Activated CD4-positive, alpha-beta T cell treated with anti-CD3 and anti-CD28 coated beads for 1 hour (primary cell): ENCODE results near the gene ZNF655.
A peak's percentile ranks its signal among the peaks of the same experiment; 100 is the strongest.
"Not testable (repeated sequence)": the region's sequence is repeated elsewhere in the genome, so short reads cannot be mapped to it uniquely, and the experiment has no call there.

ENCODE experiments used
- DNase-seq: peaks from one replicate; pipeline ENCODE4 v3.0.0-alpha.2; 2020

Gene ZNF655, protein sequence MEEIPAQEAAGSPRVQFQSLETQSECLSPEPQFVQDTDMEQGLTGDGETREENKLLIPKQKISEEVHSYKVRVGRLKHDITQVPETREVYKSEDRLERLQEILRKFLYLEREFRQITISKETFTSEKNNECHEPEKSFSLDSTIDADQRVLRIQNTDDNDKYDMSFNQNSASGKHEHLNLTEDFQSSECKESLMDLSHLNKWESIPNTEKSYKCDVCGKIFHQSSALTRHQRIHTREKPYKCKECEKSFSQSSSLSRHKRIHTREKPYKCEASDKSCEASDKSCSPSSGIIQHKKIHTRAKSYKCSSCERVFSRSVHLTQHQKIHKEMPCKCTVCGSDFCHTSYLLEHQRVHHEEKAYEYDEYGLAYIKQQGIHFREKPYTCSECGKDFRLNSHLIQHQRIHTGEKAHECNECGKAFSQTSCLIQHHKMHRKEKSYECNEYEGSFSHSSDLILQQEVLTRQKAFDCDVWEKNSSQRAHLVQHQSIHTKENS

DNA sequence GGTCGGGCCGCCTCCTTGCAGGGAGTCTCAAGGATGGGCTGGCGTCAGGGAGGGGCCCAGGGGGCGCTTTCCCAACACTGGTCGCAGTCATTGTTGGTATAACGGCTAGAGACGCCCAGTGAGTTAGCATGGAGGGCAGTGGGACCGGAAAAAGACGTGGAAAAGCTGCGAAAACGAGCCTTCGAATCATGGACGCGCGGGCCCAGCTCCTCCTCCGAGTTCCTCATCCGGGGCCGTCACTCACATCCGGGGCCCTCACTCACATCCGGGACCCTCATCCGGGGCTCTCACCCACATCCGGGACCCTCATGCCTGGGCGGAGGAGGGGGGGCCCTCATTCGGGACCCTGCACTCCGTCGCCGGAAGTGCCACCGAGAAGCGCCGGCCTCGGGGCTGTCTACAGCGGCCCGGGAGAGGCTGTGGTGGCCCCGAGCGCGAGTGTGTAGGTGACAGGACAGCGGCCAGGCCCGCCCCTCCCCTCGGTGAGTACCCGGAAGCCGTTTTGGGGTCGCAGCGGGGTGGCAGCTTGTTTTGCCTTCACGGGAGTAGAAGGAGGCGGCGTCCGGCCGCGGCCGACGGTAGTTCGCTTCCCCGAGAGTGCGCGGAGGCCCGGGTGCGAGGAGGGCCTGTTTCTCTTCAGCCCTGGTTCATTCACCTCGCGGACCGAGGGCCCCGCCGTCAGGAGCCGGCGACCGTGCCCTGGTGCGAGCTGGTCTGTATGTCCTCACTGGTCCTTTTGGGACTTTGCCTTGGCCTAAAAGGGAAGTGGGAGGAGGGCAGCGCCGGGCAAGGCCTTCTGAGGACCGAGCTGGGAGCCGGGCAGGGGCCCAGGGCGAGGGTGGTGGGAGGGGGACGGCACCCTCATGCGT, at the start of gene ZNF655:
Gene ZNF655 (plus strand): TSS at position 337 of the 869 bp plus-strand sequence. CDS start 1,918 bp downstream, outside the sequence.
- DNase-seq, result peak; percentile 82

DNA sequence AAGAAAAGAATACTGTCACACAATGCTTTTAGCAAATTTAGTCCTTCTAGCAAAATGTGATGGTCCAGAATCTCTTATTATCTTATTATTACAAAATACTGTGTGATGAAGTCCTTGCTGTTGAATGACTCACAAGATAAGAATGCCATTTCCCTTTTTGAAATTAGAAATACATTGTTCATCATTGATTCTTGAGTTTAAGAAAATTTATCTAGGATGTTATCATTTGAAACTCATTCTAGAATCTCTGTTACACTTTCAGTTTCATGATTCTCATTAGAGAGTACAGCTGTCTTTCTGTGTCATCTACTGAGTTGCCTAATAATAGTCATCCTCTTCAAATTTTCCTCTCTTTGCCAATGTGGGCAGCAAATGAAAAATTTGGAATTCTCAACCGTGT, 44.4 kb upstream of the ZNF655 start:
- DNase-seq, result no peak

DNA sequence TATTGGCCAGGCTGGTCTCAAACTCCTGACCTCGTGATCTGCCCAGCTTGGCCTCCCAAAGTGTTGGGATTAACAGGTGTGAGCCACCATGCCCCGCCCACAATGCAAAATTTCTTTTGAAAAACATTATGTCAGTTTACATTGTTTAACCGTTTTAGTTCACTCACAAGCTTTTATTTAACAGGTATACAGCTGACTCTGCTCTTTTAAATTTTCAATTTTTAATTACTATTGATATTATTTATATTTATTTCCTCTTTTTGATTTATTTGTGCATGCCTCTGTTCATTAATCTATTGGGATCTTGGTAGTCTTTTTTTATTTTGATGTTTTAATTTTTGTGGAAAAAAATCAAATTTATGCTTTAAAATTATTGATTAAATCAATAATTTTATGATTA, 37.0 kb upstream of the ZNF655 start:
- no peak for DNase-seq

DNA sequence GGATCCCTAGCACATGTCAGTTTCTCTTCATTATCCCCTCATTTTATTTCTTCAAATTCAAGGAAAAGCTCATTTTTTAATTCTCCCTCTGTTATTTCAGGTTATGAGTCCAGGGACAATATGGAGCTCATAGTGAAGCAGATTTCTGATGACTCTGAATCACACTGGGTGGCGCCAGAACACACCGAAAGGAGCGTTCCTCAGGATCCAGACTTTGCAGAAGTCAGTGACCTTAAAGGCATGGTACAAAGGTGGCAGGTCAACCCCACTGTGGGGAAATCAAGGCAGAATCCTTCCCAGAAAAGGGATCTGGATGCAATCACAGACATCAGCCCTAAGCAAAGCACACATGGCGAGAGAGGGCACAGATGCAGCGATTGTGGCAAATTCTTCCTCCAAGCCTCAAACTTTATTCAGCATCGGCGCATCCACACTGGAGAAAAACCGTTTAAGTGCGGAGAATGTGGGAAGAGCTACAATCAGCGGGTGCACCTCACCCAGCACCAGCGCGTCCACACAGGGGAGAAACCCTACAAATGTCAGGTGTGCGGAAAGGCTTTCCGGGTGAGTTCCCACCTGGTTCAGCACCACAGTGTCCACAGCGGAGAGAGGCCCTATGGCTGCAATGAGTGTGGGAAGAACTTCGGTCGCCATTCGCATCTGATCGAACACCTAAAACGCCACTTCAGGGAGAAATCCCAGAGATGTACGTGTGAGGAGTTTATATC, 32.6 kb upstream of the ZNF655 start:
- no peak for DNase-seq

DNA sequence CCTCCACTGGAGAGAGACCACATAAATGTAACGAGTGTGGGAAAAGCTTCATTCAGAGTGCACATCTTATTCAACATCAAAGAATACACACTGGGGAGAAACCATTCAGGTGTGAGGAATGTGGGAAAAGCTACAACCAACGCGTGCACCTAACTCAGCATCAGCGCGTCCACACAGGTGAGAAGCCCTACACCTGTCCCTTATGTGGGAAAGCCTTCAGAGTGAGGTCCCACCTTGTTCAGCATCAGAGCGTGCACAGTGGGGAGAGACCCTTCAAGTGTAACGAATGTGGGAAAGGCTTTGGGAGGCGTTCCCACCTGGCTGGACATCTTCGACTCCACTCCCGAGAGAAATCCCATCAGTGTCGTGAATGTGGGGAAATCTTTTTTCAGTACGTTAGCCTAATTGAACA, 27.1 kb upstream of the ZNF655 start:
- no peak for DNase-seq

DNA sequence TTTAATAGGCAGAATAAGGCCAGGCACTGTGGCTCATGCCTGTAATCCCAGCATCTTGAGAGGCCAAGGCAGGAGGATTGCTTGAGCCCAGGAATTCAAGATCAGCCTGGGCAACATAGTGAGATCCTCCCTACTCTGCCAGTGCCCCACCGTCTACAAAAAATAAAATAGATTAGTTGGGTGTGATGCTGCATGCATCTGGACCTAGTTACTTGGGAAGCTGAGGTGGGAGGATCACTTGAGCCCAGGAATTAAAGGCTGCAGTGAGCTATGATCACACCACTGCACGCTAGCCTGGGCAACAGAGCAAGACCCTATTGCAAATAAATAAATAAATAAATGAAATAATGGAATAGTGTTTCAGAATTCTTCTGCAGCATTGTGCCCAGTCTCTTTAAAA, 22.8 kb upstream of the ZNF655 start:
- no peak for DNase-seq

DNA sequence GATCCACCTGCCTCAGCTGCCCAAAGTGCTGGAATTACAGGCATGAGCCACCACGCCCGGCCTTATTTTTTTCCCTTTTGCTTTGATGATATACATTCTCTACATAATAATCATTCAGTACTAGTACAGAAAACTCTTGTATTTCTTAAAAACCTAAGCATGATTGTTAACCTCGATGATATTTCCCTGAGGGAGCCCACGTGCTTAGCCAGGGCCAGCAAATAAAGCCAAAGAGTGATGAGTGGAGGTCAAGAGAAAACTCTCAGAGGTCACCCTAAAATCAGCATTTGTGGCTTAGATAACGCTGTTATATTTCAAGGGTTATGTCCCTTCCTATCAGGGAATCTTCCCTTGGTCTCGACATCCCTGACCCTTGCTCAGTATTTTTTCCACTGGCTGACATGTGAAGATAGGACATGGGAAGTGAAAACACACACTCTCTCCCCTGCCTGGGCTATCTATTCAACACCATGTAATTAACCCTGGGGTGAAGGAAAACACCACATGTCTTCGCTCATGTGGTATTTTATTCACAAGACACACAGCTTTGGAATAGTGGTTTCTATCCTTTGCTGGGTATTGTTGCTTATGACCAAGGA, 19.1 kb upstream of the ZNF655 start:
- DNase-seq, result no peak

DNA sequence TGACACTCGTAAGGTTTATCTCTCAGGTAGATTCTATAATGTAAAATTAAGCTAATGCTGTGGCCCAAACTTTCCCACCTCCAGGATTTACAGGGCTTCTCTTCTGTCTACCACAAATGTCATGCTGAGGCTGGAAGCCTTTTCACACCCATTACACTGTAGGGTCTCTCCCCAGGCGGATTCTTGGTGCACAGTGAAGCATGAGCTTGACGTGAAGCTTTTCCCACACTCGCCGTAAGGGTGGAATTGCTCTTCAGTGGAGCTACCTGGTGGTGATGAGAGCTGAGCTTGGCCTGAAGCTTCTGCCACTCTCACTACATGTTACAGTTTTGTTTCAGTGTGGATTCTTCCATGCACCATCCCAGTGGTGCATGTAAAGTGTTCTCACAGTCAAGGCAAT, 17.9 kb upstream of the ZNF655 start:
- DNase-seq, result no peak

DNA sequence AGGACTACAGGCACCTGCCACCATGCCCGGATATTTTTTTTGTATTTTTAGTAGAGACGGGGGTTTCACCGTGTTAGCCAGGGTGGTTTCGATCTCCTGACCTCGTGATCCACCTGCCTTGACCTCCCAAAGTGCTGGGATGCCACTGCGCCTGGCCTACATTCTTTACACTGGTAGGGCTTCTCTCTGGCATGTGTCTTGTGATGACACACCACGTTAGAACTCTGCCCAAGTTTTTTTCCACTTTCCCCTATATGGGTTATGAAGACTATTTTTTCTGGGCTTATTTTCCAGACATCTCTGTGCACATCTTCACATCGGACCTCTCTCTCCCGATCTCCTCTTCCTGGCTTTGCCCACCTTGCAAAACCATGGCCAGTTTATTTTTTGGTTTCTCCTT, 17.2 kb upstream of the ZNF655 start:
- no peak for DNase-seq

DNA sequence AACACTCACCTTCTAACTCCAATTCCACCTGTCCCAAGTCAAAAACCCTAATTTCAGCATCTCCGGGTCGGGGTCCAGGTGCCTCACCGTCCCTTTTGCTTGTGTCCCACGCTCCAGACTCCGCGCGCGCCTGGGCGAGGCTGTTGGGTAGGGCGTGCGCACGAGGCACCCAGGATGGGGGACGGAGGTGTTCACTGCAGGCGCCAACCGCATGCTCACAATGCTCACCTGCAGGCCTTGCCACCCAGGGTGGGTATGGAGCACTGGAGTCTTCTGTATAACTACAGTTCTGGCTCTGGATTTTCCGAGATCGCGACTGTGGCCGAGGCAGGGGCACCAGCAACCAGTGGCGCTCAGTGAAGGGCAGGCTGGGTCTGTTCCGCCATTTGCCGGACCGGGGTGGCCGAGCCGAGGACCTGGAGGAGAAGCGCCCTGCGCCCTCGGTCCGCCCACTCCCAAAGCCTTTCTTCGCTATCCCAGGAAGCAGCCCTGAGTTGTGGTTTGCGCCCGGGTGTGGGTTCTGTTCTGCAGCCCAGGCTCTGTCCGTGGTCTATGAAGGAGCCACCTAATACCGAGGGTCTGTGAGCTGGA, 15.3 kb upstream of the ZNF655 start:
- no peak for DNase-seq

DNA sequence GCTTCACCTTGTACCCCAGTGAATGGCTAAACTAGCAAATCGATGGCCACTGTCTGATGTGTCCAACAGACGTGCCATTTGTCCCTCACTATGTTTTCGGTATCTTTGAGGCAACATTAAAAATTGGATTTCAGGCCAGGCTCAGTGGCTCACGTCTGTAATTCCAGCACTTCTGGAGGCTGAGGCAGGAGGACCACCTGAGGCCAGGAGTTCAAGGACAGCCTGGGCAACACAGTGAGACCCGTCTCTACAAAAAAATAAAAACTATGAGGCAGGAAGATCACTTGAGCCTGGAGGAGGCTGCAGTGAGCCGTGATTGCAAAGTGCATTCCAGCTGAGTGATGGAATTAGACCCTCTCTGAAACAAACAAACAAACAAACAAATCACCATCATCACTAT, 14.5 kb upstream of the ZNF655 start:
- DNase-seq, result no peak

DNA sequence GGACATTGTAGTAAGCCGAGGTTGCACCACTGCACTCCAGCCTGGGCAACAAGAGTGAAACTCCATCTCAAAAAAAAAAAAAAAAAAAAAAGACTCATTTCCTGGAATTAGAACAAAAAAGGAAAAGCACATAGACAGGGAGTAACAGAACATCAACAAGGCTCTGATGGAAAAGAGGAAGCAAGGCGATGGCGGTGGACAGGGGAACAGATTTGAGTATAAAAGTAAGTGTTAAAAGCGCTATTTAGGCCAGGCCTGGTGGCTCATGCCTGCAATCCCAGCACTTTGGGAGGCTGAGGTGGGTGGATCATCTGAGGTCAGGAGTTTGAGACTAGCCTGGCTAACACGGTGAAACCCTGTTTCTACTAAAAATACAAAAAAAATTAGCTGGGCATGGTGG, 13.1 kb upstream of the ZNF655 start:
- DNase-seq, result not testable (repeated sequence)

DNA sequence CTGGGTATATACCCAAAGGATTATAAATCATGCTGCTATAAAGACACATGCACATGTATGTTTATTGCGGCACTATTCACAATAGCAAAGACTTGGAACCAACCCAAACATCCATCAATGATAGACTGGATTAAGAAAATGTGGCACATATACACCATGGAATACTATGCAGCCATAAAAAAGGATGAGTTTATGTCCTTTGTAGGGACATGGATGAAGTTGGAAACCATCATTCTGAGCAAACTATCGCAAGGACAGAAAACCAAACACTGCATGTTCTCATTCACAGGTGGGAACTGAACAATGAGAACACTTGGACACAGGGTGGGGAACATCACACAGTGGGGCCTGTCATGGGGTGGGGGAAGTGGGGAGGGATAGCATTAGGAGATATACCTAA, 8.9 kb upstream of the ZNF655 start:
- not testable (repeated sequence) for DNase-seq

DNA sequence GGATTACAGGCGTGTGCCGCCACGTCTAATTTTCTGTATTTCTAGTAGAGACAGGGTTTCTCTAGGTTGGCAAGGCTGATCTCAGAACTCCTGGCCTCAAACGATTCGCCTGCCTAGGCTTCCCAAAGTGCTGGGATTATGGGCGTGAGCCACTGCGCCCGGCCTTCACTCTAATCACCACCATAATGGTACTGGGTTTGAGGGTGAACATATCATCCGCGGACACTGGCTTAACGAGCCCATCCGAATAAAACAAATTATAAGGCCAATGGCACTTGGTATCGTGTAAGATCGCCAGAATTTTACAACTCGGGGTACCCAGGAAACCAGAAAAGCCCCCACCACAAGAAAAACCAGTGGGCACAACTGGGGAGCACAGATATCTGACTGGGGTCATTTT, 7.1 kb upstream of the ZNF655 start:
- no peak for DNase-seq

DNA sequence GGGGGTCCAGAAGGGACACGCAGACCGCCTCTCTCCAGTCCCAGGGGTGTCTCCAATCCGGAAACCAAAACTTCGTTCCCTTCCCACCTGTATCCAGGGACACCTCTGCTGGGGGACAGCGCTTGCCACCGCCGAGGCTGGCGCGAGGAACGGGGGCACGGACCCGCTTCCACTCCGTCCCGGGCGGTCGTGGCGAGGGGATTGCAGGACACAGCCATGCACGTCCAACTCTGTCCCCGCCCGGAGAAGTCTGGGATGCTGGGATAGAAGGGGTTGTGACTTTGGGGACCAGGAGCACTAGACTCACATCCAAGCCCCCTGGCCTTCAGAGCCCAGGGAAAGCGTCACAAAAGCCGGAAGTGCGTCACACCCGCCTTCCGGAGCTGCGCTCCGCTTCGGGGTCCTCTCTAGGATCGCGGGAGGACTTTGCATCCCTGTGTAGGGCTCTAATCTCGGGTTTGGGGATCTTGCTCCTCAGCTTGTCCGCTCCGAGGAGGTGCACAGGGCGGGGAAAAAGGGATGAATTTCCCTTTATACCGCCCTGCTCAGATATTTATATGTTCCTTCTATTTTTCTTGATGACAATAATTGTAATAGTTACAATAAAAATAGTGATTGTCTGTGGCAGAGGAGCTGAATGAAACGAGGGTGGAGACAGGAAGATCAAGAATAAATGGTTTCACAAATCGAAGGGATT, 6.5 kb upstream of the ZNF655 start, which contains the start of gene FAM200A:
Gene FAM200A (minus strand): TSS at position 348 of the 697 bp plus-strand sequence. CDS start 3,707 bp downstream, outside the sequence.
- peak; percentile 80 for DNase-seq

DNA sequence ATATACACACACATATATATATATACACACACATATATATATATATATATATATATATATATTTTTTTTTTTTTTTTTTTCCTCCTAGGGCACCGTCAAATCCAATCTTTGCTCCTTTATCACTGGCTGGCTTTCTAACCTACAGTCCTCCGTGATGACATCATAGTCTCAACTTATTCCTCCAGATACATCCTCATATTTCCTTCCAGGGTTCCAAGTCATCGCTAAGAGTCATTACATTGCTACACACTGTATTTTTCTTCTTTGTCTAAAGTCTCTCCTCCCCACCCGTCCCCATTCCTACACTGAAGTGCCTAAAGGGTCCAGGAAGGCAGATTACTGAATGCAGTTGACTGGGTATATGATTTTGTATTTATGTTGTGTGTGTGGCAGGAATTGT, 5.4 kb upstream of the ZNF655 start:
- no peak for DNase-seq

DNA sequence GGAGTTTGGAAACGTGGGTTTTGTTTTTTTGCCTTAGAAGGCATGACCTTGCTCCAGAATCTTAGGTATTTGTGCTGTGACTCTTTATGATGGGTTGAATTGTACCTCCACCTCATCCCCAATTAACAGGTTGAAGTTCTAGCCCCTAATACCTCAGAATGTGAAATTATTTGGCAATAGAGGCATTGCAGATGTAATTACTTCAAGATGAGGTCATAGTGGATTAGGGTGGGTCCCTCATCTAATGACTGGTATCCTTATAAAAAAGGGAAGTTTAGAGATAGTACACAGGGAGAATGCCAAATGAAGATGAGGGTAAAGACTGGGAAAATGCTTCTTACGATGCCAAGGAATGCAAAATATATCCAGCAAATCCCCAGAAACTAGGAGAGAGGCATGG, 3.5 kb upstream of the ZNF655 start:
- DNase-seq, result no peak

DNA sequence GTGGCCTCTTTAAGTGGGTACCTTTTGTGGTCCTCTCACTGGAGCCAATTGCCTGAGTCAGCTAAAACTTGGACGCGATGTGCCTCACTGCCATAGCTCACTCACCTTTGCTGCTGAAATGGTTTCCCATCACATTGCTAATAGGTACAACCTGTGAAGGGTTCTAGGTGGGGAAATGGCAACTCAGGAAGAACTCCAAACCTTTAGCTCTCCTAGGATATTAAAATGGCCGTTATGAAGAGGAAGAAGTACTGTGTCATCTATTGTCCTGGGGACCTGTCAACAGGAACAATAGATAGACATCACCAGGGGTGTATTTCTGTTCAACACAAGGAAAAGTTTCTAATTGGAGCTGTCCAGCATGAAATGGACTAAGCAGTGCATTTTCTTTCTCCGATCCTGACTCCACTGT, 1.2 kb upstream of the ZNF655 start:
- DNase-seq, result no peak

DNA sequence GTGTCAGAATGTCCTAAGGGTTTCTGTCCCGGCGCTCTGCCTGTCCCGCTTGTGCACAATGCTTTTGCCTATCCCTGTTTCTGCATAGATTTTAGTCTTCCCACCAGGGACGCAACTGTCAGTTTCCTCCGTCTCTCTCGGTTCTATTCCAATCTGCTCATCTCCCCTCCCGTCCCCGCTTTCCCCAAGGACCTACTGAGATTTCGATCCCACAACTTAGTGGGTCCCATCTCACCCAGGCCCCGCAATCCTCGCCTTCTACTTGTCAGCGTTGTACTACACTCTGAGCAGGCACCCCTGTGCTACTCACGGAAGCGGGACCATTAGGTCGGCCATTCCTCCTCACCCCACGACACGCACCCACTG, 519 bp upstream of the ZNF655 start:
- DNase-seq, result no peak

DNA sequence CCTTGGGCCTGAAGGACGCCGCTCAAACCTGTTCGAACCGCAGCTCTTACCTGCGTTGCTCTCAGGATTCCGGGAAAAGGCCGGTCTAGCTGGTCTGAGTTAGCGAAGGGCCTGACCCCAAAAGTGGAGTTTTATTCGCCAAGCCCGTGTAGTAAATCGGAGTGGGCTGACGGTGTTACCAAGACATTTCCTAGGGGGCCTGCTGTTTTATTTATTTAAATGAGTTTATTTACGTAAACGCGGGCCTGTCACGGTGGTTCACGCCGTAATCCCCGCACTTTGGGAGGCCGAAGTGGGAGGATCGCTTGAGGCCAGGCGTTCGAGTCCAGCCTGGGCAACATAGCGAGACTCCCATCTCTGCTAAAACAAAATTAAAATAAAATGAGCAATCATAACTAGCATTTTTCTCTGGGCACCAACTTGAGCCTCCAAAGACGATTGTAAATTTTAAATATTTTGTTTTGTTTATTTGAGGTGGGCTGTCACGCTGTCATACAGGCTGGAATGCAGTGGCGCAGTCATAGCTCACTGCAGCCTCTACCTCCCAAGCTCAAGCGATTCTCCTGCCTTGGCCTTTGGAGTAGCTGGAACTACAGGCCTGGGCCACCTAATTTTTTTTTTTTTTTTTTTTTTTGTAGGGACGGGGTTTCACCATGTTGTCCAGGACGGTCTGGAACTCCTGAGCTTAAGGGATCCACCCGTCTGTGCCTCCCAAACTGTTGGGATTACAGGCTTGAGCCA, 903 bp downstream of the ZNF655 start:
- no peak for DNase-seq
